GM19455 (cell line): ENCODE data around the gene RNASE4.
"Not testable (repeated sequence)": the region's sequence is repeated elsewhere in the genome, so short reads cannot be mapped to it uniquely, and the experiment has no call there.

ENCODE experiments used
- ATAC-seq: cut with Tn5 transposase; IDR thresholded peaks from one replicate; pipeline ENCODE4 v1.9.1; 2021; ENCODE audit not compliant: unreplicated experiment

Gene RNASE4

DNA sequence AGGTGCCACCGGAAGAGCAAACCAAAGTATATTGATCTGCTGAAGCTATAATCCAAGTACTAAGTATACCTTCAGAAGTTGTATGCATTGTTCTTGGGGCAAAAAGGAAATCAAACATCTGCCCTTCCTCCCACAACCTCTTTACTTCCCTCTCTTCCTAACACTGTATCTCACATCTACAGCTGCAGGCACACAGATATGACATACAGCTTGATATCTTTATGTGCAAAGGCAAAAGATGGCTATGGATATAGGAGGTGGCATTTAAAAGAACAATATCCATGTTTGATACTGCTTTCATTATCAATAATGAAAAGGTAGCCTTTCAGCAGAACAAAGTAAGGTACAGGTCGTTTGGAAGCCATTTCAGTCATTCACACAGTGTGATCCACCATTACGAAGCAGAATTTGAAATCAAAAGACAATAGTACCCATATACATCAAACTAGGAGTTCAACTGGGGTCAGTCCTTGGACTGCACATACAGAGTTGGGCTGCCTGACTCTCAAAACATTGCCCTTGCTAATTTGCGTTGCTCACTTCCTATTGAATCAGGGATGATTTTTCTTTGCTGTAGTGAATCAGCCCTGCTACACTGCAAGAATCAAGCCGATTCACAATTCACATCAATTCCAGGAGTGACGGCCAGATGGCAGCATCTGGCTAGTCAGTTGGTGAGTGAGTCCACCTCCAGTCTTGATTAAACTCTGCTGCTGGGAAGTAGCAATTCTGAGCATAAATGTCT lies 13.1 kb downstream of the RNASE4 start:
- ATAC-seq: no peak

DNA sequence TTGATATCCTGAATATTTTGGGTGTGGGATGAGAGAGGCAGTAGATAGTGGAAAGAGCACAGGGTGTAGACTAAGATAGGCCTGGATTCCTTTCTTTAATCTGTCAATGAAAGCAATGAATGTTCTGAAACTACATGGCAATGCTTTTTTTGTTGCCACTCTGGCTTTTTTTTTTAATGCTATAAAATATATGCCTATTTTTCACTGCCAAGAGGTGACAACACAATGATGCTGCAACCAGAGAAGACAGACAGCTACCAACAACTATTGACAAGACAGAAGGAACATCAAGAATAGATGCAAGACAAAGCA lies 13.6 kb downstream of the RNASE4 start:
- ATAC-seq: no peak

DNA sequence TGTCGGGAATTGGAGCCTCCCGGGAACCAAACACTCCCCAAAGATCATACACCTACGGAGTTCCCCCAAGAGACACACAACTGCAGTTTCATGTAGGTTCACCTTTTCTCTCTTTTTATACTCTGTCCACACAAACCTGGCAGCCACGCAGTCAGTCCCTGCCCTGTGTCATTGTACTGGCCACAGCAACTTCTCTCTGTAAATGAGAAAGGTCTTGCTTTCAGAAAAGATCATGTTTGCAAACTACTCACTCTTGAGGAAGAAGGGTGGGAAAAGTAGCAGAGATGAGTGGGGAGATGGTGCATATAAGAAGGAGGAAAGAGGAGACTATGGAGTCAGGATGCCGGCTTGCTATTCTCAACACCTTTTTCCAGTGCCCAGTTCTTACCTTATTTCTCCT lies 14.6 kb downstream of the RNASE4 start:
- no peak for ATAC-seq

DNA sequence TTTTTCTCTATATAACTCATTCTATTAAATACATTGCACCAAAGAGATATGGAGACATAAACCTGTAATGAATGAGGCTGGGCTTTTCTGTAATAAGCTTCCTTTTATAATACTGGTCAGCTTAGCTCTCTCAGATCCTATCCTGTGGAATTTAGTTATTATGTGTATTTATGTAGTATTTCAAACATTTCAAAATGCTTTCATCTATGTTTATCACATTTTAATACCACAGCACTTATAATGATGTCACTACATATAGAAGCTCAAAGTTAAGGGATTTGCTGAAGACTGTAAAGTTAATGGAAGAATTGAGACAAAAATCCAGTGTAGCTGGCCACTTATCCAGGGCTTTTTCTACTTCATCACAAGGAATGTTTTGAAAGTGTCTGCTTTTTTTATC lies 15.6 kb downstream of the RNASE4 start:
- no peak for ATAC-seq

DNA sequence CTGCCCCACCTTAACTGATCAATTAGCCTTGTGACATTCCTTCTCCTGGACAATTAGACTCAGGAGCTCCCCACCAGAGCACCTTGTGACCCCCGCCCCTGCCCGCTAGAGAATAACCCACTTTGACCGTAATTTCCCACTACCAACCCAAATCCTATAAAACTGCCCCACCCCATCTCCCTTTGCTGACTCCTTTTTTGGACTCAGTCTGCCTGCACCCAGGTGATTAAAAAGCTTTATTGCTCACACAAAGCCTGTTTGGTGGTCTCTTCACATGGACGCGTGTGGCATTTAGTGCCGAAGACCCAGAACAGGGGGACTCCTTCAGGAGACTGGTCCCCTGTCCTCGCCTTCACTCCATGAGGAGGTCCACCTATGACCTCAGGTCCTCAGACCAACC lies 16.6 kb downstream of the RNASE4 start:
- not testable (repeated sequence) for ATAC-seq

DNA sequence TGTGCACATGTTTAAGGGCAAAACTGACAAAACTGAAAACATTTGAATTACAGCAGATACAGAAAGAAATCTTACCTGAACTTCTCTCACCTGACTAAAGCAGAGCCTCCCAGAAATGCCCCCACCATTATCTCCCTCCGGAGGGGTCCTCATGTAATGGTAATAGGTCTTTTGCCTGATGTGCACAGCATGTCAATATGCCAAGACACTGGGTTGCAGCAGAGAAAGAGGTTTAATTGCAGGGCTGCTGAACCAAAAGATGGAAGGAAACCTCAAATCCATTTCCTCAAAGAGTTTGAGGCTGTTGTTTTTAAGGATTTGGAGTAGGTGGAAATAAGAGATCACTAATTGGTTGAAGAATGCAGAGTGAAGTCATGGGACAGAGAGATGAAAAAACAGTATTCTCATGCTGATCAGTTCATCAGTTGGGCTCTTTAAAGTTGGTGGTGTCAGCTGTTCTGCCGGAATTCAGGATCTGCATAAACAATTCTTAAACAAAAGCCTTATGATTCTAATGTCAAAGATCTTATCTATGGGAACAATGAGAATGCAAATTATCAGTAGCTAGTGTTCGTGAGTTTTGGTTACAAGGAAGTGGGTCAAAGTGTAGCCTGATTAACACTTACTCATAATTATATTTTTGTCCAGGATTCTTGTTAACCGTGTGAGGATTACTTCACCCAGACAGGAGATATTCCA lies 22.4 kb downstream of the RNASE4 start:
- no peak for ATAC-seq

DNA sequence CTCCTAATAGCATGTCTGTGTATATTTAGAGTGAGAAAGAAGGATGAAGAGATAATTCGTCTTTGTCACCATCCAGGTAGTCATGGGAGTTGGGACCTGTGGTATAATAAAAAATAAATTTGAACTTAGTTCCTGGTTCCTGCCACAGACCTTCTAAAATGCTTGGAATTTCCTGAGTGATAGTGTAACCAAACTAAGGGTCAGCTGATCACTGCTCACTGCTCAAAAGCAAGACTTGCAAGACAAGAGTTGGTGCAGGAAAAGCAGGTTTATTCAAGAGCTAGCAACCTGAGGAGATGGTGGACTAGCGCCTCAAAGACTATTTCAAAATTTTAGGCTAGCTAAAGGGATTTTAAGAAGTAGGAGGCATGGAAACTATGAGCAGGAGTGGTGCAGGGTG lies 23.3 kb downstream of the RNASE4 start:
- no peak for ATAC-seq

DNA sequence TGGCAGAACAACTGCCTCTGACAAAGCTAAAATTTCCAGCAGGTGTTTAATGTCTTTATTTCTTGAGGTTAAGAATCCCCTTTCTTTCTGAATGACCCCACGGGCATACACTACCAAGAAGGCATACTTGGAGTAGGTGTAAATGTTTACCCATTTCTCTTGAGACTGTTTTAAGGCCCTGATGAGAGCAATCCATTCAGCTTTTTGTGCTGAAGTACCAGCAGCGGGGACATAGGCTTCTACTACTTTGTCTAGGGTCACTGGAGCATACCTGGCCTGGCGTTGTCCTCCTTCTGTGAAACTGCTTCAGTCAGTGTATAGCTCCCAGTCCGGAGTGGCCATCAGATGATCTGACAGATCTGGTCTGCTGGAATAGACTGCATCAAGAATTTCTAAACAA lies 26.9 kb downstream of the RNASE4 start:
- ATAC-seq: no peak

DNA sequence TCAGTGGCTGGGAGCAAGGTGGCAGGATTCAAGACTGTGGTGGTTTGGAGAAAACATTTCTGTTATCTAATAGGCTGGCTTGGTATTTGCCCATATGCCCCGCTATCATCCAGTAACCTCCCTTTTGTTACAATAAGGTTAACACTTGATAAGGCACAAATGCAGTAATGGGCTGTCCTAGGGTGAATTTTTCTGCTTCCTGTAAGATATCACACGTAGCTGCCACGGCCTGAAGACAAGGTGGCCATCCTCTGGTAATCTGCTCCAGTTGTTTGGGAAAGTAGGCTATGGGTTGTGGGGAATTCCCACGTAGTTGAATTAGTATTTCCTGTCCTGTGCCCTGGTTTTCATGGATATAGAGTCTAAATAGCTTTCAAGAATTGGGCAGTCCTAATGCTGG lies 27.3 kb downstream of the RNASE4 start:
- ATAC-seq: no peak

DNA sequence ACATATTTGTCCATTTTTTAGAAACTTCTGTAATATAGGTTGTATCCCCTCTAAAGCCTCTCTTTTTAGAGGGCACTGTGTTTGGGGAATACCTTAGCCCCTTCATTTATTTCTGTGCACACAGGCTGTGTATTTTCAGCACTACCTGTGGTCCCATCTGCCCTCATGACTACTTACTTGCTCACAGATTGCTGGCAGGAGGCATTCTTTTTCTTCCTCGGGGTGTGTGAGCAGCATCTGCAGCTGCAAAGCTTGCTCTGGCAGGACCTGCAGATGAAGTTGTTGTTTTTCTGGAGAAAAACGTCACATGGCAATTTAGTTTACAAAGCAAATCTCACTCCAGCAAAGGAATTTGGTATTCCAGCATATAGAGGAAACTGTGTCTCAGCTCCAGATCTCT lies 28.5 kb downstream of the RNASE4 start:
- ATAC-seq: no peak

DNA sequence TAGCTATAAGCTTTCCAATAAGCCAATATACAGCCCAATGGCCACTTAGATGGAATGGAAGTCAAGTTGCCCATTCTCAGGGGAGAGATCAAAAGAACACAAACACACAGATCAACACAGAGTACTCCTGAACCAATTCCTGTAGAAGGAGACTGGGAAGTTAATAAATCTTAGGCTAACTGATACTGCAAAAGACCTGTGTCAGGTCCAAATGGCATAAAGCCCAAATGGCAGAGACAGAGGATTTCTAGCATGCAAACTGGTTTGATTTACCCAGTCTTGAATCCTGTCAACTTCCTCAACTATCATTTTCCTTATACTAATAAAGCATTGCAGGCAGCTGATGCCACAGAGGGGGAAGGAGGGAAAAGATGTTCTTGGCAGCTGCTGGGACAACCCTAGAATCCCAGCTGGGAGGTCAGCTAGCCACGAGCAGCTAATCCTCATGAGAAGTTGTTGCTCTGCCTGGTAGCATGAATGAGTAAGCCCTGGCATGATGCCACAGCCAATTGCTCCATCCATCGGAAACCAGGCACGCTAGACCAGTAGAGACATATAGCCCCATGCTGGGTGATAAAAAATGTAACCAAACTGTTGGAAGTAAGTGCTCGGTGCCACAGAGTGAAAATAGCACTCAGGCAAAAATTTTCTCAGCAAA lies 30.4 kb downstream of the RNASE4 start:
- no peak for ATAC-seq

DNA sequence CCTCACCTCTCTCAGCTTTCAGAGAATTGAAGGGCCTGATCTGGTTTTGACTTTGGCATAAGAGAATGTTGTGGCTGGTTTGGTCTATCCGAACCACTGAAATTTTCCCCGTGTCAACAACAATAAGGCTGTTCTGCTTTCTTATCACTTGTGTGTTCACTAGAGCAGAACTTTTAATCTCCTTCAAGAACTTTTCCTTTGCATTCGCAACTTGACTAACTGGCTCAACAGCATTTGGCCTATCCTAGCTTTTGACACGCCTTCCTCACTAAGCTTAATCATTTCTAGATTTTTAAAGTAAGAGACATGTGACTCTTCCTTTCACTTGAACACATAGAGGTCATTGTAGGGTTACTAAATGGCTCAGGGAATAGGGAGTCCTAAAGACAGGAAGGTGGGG lies 35.4 kb downstream of the RNASE4 start:
- ATAC-seq: no peak

DNA sequence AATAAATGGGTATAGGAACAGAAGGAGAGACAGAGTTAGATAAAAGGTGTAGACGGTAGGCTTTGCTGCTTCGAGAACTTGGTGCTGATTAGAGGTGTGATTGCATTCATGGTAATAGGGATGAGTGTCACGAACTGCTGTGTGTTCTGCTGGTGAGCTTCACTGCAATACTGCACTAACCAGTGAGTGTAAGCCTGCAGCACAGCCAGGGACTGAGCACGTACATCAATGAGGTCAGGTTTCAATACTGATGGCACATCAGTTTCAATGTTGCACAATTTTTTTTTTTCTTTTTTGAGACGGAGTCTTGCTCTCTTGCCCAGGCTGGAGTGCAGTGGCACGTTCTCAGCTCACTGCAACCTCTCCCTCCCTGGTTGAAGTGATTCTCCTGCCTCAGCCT lies 36.4 kb downstream of the RNASE4 start:
- ATAC-seq: no peak

DNA sequence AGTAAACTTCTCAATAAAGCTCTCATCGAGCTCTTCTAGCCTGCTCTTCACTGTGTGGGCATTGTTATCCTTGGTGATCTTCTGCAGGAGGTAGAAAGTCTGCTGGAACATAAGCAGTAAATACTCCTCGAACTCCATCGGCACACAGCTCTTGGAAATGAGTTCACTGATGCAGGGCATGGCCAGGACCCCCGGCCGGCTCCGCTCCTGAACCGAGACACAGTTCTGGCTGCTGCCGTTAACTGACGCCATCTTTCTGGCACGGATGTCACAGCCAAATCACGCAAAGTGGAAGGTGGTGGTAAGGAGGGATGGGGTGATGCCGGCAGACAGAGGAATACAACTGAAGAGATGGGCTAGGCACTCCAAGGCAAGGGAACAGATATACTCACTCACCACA lies 37.7 kb downstream of the RNASE4 start:
- ATAC-seq: no peak

DNA sequence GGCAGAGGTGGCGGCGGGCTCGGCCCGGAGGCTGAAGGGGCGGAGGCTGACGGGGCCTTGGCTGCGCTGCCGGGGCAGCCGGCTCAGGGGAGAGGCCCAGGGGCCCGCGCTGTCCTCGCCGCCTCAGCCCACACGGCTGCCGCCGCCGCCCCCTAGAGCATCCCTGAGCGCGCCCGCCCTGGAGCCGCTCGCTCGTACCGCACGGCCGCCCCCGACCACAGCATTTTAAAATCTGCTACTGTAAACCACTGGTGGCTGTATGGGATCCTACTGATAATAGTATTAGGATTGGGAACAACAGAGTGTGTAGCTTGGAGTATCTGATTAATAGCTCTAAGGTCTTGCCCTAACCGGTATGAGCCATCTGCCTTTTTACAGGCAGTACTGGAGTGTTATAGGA lies 39.1 kb downstream of the RNASE4 start:
- ATAC-seq: no peak

DNA sequence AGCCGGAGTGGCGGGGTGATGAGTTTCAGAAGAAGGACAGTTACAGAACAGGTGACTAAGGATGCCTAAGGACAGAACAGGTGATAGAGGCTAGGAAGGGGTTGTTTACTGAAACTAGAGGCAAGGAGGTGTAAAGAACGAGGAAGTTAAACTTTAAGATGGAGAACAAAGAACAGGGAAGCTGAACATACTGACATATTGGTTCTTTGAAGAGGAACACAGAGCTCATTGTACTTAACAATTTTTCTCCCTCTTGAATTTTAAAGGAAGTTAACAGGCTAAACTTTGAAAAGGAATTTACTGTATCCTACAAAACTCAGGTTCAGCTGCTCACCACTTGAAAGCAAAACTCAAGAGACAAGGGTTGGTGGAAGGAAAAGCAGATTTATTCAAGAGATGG lies 41.8 kb downstream of the RNASE4 start:
- ATAC-seq: not testable (repeated sequence)

DNA sequence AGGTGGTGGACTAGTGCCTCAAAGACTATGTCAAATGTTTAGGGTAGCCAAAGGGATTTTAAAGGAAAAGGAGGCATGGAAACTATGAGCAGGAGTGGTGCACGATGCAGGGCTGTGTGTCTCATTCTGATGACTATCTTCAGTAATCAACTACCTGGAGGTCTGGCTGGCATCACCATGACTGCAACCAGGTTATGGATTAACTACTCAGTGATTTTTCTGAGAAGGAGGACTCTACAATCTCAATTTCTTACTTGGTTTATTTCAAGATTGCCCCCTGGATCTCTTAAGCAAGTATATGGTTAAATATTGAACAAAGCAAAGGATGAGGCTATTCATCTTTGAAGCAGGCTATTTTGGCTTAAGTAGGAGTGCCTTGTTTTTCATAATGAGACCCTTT lies 42.2 kb downstream of the RNASE4 start:
- ATAC-seq: no peak

DNA sequence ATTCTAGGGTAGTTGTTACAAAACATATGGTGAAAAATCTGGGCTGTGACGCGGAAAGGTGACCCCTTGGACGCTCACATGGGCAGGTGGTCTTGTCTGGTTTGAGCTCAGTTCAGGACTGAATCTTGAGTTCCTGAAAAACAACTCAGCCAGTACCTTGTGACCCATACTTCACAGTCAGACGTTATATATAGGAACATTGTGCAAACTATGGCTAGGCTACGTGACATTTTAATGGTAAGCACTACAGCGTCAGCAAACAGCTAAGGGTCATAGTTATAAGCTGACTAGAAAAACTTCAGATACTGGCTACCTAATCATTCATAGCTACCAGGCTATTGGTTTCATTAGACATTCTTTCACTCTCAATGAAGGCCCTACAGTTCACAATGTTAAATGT lies 46.5 kb downstream of the RNASE4 start:
- ATAC-seq: no peak

DNA sequence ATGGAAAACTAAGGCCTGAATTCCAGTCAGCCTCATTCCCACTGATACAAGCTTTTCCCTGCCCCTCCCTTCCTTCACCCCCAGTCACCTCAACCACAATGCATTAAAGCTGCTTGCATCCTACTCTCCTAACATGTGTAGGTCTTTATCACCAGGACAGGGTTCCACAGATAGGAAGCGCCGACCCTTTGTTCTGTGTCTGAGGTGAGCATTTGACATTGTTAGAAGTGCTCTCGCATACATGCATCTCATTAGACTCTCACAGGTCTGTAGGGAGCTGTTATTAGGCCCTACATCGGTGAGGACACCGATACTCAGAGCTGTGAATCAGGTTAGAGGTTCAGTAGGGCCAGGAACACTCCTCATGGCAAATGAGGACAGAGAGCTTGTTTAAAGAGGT lies 48.1 kb downstream of the RNASE4 start:
- no peak for ATAC-seq

DNA sequence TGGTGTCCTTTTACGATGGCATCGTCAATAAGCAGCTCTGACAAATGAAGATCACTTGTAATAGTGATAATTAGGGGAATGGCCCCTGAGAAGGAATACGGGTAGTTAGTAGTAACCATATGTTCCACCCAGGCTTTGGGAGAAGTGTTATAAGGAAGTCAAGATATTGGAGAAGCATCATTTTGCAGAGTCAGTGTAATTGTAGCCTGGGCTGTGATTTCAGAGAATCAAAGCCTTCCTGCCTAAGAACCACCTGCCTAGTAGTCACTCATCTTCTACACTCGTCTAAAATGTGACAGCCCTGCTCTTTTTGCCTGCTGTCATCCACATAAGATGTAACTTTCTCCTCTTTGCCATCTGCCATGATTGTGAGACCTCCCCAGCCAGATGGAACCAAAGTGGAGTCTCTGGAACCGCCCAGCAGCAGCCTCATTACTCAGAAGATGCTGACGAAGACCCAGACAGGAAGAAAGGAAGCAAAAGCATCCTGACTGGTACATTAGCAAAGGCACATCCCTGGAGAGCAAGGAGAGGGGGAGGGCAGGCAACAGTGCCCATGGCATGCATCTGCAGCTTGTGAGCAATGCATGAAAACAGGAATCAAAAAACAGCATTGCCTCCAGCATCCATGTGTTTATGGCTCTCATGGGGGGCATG lies 48.7 kb downstream of the RNASE4 start:
- ATAC-seq: no peak

DNA sequence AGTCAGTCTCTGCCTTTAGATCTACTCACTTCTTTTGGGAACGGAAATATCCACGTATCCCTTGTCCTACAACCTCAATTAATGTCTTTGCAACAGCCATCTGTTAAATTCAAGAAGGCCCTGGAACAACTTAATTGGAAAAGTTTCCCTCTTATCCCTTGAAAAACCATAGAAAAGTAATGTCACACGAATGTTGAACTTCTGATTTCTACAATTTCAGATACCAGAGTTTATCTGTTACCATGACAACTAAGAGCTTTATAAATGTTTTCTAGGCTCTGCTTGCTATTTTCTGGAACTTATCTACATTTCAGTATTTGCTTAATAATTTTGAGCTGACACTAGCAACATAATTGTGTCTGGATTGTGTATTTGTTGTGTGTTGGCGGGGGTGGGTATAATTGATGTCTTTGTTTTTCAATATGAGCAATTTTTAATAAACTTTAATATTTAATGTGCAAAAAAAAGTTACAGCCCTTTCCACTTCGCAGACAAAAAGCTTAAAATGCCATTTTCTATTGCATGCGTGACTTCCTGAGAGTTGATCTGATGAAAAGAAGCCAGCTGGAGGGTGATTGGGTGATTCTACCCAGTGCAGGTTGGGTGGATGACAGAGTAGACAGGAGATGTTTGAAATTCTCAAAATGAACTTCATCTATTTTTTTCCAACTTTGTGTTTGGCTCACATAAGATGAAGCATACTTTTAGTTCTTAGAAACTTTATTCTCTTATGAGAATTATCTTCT lies 49.5 kb downstream of the RNASE4 start:
- no peak for ATAC-seq
